IMR-90 (cell line): ENCODE results near the gene ZNF157. TPM values are rescaled to one million over a fixed set of nuclear protein-coding genes. Genes with fewer than 3 reads are reported as not detected.
"Not testable (repeated sequence)": the region's sequence is repeated elsewhere in the genome, so short reads cannot be mapped to it uniquely, and the experiment has no call there.

ENCODE experiments used
- ATAC-seq: fragments of 200-7000 bp; cut with Tn5 transposase; 2 replicates; pipeline ENCODE4 v1.9.1; 2020; ENCODE audit warnings: low read depth, mild to moderate bottlenecking, moderate library complexity
- BruUV-seq: library from RNA; stranded (reverse); fragments of 400-500 nt; replicated peaks from 2 replicates; lab custom pipeline; 2021; lab: Mats Ljungman, UMichigan
- CTCF ChIA-PET: fragments of 300-600 bp; formaldehyde crosslinking; extraction: SDS; loops from one replicate; lab custom pipeline; 2021; ENCODE audit warnings: antibody characterized with exemption; lab: Yijun Ruan, JAX
- POLR2A ChIA-PET: fragments of 300-600 bp; sonication (Branson Sonifier 250); formaldehyde crosslinking; loops from one replicate; lab custom pipeline; 2022; ENCODE audit warnings: antibody characterized with exemption; ENCODE audit not compliant: unreplicated experiment; lab: Charles Lee
- DNase-seq: peaks from one replicate; pipeline ENCODE4 v3.0.0; 2013
- H2AFZ ChIP-seq: replicated peaks from 2 replicates; pipeline ENCODE3; 2013; ENCODE audit warnings: low read length, mild to moderate bottlenecking; ENCODE audit not compliant: poor library complexity
- H2AK5ac ChIP-seq: 2 replicates; pipeline ENCODE4 v1.6.1; 2013; ENCODE audit warnings: low read depth, low read length, inconsistent platforms
- H2AK9ac ChIP-seq: replicated peaks from 2 replicates; pipeline ENCODE3; 2013; ENCODE audit warnings: mild to moderate bottlenecking, low read depth, low read length, moderate library complexity; ENCODE audit not compliant: poor library complexity
- H2BK120ac ChIP-seq: 2 replicates; pipeline ENCODE4 v1.6.1; 2013; ENCODE audit warnings: low read depth, low read length, inconsistent platforms
- H2BK15ac ChIP-seq: 3 replicates; pipeline ENCODE4 v1.6.1; 2013; ENCODE audit warnings: low read depth, low read length, inconsistent platforms
- H2BK20ac ChIP-seq: 2 replicates; pipeline ENCODE4 v1.6.1; 2013; ENCODE audit warnings: low read depth, mild to moderate bottlenecking, inconsistent platforms, low read length, moderate library complexity
- H2BK5ac ChIP-seq: 2 replicates; pipeline ENCODE4 v1.6.1; 2013; ENCODE audit warnings: mild to moderate bottlenecking, low read depth, low read length, inconsistent platforms; ENCODE audit not compliant: poor library complexity, severe bottlenecking
- H3K14ac ChIP-seq: replicated peaks from 2 replicates; pipeline ENCODE4 v1.6.1; 2013; ENCODE audit warnings: low read depth, low read length, inconsistent platforms
- H3K18ac ChIP-seq: 2 replicates; pipeline ENCODE4 v1.6.1; 2013; ENCODE audit warnings: low read depth, low read length, control low read depth
- H3K23ac ChIP-seq: 2 replicates; pipeline ENCODE4 v1.6.1; 2013; ENCODE audit warnings: low read depth, low read length, inconsistent platforms
- H3K27ac ChIP-seq: 2 replicates; pipeline ENCODE4 v1.5.1; 2013; ENCODE audit warnings: mild to moderate bottlenecking, control low read depth, low read length; ENCODE audit not compliant: insufficient read depth
- H3K27me3 ChIP-seq: 2 replicates; pipeline ENCODE4 v1.6.1; 2013; ENCODE audit warnings: low read length; ENCODE audit not compliant: control insufficient read depth, insufficient read depth
- H3K36me3 ChIP-seq: 2 replicates; pipeline ENCODE4 v1.6.1; 2013; ENCODE audit warnings: low read length, mixed read lengths; ENCODE audit not compliant: control insufficient read depth, insufficient read depth
- H3K4ac ChIP-seq: 2 replicates; pipeline ENCODE4 v1.6.1; 2013; ENCODE audit warnings: low read depth, low read length, inconsistent platforms
- H3K4me1 ChIP-seq: 2 replicates; pipeline ENCODE4 v1.6.1; 2013; ENCODE audit warnings: low read length, mixed read lengths; ENCODE audit not compliant: control insufficient read depth, insufficient read depth
- H3K4me2 ChIP-seq: 2 replicates; pipeline ENCODE4 v1.6.1; 2013; ENCODE audit warnings: low read depth, mild to moderate bottlenecking, control low read depth, low read length, moderate library complexity
- H3K4me3 ChIP-seq: 2 replicates; pipeline ENCODE4 v1.5.1; 2013; ENCODE audit warnings: low read depth, mild to moderate bottlenecking, control low read depth, low read length, moderate library complexity; ENCODE audit not compliant: insufficient read depth
- H3K56ac ChIP-seq: 2 replicates; pipeline ENCODE4 v1.6.1; 2013; ENCODE audit warnings: low read length, inconsistent platforms; ENCODE audit not compliant: insufficient read depth; ENCODE audit errors: extremely low read depth
- H3K79me1 ChIP-seq, 2 experiments: 2 replicates each; pipeline ENCODE4 v1.6.1; 2013; ENCODE audit warnings: low read length in 2 of 2, inconsistent platforms in 1 of 2, low read depth in 1 of 2
- H3K9ac ChIP-seq: 2 replicates; pipeline ENCODE4 v1.6.1; 2013; ENCODE audit warnings: low read depth, low read length, control low read depth
- H3K9me1 ChIP-seq: 2 replicates; pipeline ENCODE4 v1.6.1; 2013; ENCODE audit warnings: low read length, inconsistent platforms; ENCODE audit not compliant: insufficient read depth
- H3K9me3 ChIP-seq: 2 replicates; pipeline ENCODE4 v1.6.1; 2013; ENCODE audit warnings: low read length; ENCODE audit not compliant: control insufficient read depth, insufficient read depth
- H4K20me1 ChIP-seq: 2 replicates; pipeline ENCODE4 v1.6.1; 2013; ENCODE audit warnings: low read length, inconsistent platforms; ENCODE audit not compliant: insufficient read depth
- H4K5ac ChIP-seq: 2 replicates; pipeline ENCODE4 v1.6.1; 2013; ENCODE audit warnings: mild to moderate bottlenecking, low read depth, low read length, control low read depth
- H4K8ac ChIP-seq, 2 experiments: 2 replicates each; pipeline ENCODE4 v1.6.1; 2013; ENCODE audit warnings: low read depth in 2 of 2, low read length in 2 of 2, control low read depth in 1 of 2, inconsistent platforms in 1 of 2
- H4K91ac ChIP-seq: 2 replicates; pipeline ENCODE4 v1.6.1; 2013; ENCODE audit warnings: low read depth, low read length, inconsistent platforms; ENCODE audit not compliant: insufficient read depth
- CHD1 ChIP-seq: IDR thresholded peaks from 2 replicates; pipeline ENCODE4 v1.6.1; 2012; ENCODE audit warnings: low read depth, low read length, improper control_type of control experiment
- ELK1 ChIP-seq: fragments of 150-350 bp; IDR thresholded peaks from 2 replicates; pipeline ENCODE4 v1.6.1; 2016; ENCODE audit warnings: low read depth, mild to moderate bottlenecking, low read length, moderate library complexity, borderline replicate concordance
- FOS ChIP-seq: fragments of 150-350 bp; IDR thresholded peaks from 2 replicates; pipeline ENCODE4 v1.6.1; 2016; ENCODE audit warnings: low read depth, low read length
- MXI1 ChIP-seq: IDR thresholded peaks from 2 replicates; pipeline ENCODE4 v1.6.1; 2012; ENCODE audit warnings: low read depth, mild to moderate bottlenecking, low read length, moderate library complexity, borderline replicate concordance
- POLR2A ChIP-seq: IDR thresholded peaks from 2 replicates; pipeline ENCODE4 v1.6.1; 2012; ENCODE audit warnings: mild to moderate bottlenecking, low read depth, low read length
- RCOR1 ChIP-seq: IDR thresholded peaks from 2 replicates; pipeline ENCODE4 v1.6.1; 2012; ENCODE audit warnings: mild to moderate bottlenecking, low read length, improper control_type of control experiment; ENCODE audit not compliant: insufficient replicate concordance
- WGBS, 2 experiments: methylation state at CpG; one replicate each; pipeline versions ENCODE4 v1.1.5 to v1.1.7; 2013; ENCODE audit warnings: missing lambda C conversion rate in 2 of 2; ENCODE audit not compliant: insufficient read length in 1 of 2; ENCODE audit errors: extremely low coverage in 2 of 2; 5-methylcytosine and 5-hydroxymethylcytosine counted together
- dilution Hi-C: fragments of 300-500 bp; cut with HindIII; formaldehyde crosslinking; loops from one replicate; pipeline ENCODE4 v1.14.3; 2018; ENCODE audit warnings: low sequenced_read_pairs; ENCODE audit not compliant: unreplicated experiment
- in situ Hi-C: fragments of 300-500 bp; cut with MboI; formaldehyde crosslinking; loops from 3 replicates; pipeline ENCODE4 v1.14.3; 2019; ENCODE audit warnings: low sequenced_read_pairs, inconsistent platforms, mixed read lengths
- intact Hi-C: fragments of 100-400 bp; cut with micrococcal nuclease; formaldehyde crosslinking; loops from 2 replicates; pipeline ENCODE4 v1.10.0; 2022
- polyA plus RNA-seq, 3 experiments: library from polyadenylated mRNA; depleted of rRNA; stranded (reverse); fragments of >200 nt; gene quantifications; 2 replicates each; pipeline ENCODE4 v1.2.3, GENCODE V29; 2012; ENCODE audit warnings: low replicate concordance in 1 of 3
- total RNA-seq: library from RNA; depleted of rRNA; stranded (reverse); fragments of >200 nt; gene quantifications from 2 replicates; pipeline ENCODE4 v1.2.3, GENCODE V29; 2012

Gene ZNF157
- total and polyA plus RNA-seq, 2 of the 4 experiments (the other 2 are of a cell fraction): under 0.01 TPM; not detected in 1

GRCh38 chrX:47327902-47328301 is 42.5 kb upstream of the ZNF157 start:
- Histone ChIP-seq H2AK5ac (no peak overlapping the region), H4K20me1 (no peaks in the 10 kb centered on the region), H3K27ac (no peak overlapping the region), H3K4me3 (no peak overlapping the region), H2AK9ac (no peak overlapping the region), H2BK15ac (no peak overlapping the region), H3K9me1 (no peaks in the 10 kb centered on the region), H2BK20ac (no peak overlapping the region), H3K14ac (no peak overlapping the region), H2AFZ (no peak overlapping the region), H3K4me1 (no peaks in the 10 kb centered on the region), H3K36me3 (no peaks in the 10 kb centered on the region), H3K79me1 (no peaks in the 10 kb centered on the region), H2BK5ac (no peak overlapping the region), H3K18ac (no peak overlapping the region), H3K4me2 (no peak overlapping the region), H3K9me3 (no peaks in the 10 kb centered on the region), H4K5ac (no peak overlapping the region), H3K23ac (no peak overlapping the region), H3K56ac (no peak overlapping the region), H3K9ac (no peak overlapping the region), H2BK120ac (no peak overlapping the region), H4K8ac (no peak overlapping the region), H4K91ac (no peak overlapping the region), H3K27me3 (peaks cover 7% of the 10 kb centered on the region), H3K4ac (no peak overlapping the region)
- TF ChIP-seq POLR2A (no peak), MXI1 (no peak), CHD1 (no peak), FOS (no peak), ELK1 (no peak), RCOR1 (no peak)
- intact Hi-C loops (no loop called here), dilution Hi-C loops (no loop called here), in situ Hi-C loops (no loop called here)
- no peak for DNase-seq
- ATAC-seq: no peak
- BruUV-seq: no TSS peak
- ChIA-PET POLR2A (no interaction called here), CTCF (interaction anchor here (0.5 kb wide), 1 partner anchor 1068 kb away, joined by 3 read pairs; no protein-coding TSS in a partner anchor)
- no CpG with 5 or more reads among the region's 6 CpGs for WGBS, 2 experiments

- H3K27ac ChIP-seq, POLR2A ChIA-PET, H2BK5ac ChIP-seq, H3K18ac ChIP-seq, CTCF ChIA-PET, H4K8ac ChIP-seq, H3K4me3 ChIP-seq, H4K5ac ChIP-seq, ATAC-seq, H3K79me1 ChIP-seq, H2BK120ac ChIP-seq, H4K20me1 ChIP-seq, H3K9me3 ChIP-seq, H3K23ac ChIP-seq, H2BK20ac ChIP-seq, H4K91ac ChIP-seq, dilution Hi-C loops, H3K4ac ChIP-seq, H3K4me2 ChIP-seq, H3K36me3 ChIP-seq, in situ Hi-C loops, H2AFZ ChIP-seq, H3K56ac ChIP-seq, H3K4me1 ChIP-seq, H2AK9ac ChIP-seq, H2AK5ac ChIP-seq, DNase-seq, intact Hi-C loops, H3K9me1 ChIP-seq, H2BK15ac ChIP-seq, BruUV-seq, H3K14ac ChIP-seq, H3K9ac ChIP-seq: not testable (repeated sequence)
- H3K27me3 ChIP-seq: peaks cover 12% of the 10 kb centered on the region
- whole genome bisulfite sequencing, 2 experiments: 20% methylated on average over 1 of the region's 5 CpGs; no CpG with 5 or more reads in 1 of the 2 experiments
Observed at GRCh38 chrX:47332729-47333128, 37.6 kb upstream of the ZNF157 start.
